Kidney (tissue), 14 donors: Measurements from ENCODE around the gene PHACTR3. TPM values are rescaled to one million over a fixed set of nuclear protein-coding genes. Genes with fewer than 3 reads are reported as not detected.

Source experiments
- DNase-seq, 5 donors: peaks; one replicate each; pipeline ENCODE4 v3.0.0-alpha.2; 2013 to 2020
- FAIRE-seq: peaks from 2 replicates; lab custom pipeline; 2012; peaks lifted over from hg19 to GRCh38; lab: Jason Lieb, UNC
- H3K27ac ChIP-seq, 2 donors: one replicate each; pipeline ENCODE4 v1.7.0; 2013; ENCODE audit warnings: low read depth in 2 of 2, low read length in 2 of 2, inconsistent platforms in 1 of 2
- H3K27me3 ChIP-seq: one replicate; pipeline ENCODE4 v1.7.1; 2013; ENCODE audit warnings: low read length, inconsistent platforms; ENCODE audit not compliant: control insufficient read depth, insufficient read depth
- H3K36me3 ChIP-seq, 3 donors: one replicate each; pipeline versions ENCODE4 v1.7.0 to v1.7.1; 2013; ENCODE audit warnings: low read length in 3 of 3, control low read depth in 1 of 3, inconsistent platforms in 1 of 3; ENCODE audit not compliant: insufficient read depth in 3 of 3, control insufficient read depth in 2 of 3
- H3K4me1 ChIP-seq, 3 donors: one replicate each; pipeline versions ENCODE4 v1.7.0 to v1.7.1; 2013; ENCODE audit warnings: low read length in 3 of 3, inconsistent platforms in 1 of 3, low read depth in 1 of 3; ENCODE audit not compliant: control insufficient read depth in 2 of 3, insufficient read depth in 2 of 3
- H3K4me3 ChIP-seq, 3 donors: one replicate each; pipeline versions ENCODE4 v1.7.0 to v1.8.1; 2013; ENCODE audit warnings: low read length in 3 of 3, control low read depth in 1 of 3, inconsistent platforms in 1 of 3
- H3K9ac ChIP-seq, 3 donors: one replicate each; pipeline versions ENCODE4 v1.7.0 to v1.7.1; 2013; ENCODE audit warnings: low read length in 3 of 3, control low read depth in 1 of 3, inconsistent platforms in 1 of 3
- H3K9me3 ChIP-seq, 3 donors: one replicate each; pipeline versions ENCODE4 v1.7.0 to v1.7.1; 2013; ENCODE audit warnings: low read length in 3 of 3, control low read depth in 1 of 3, inconsistent platforms in 1 of 3; ENCODE audit not compliant: control insufficient read depth in 2 of 3, insufficient read depth in 1 of 3
- CTCF ChIP-seq: IDR thresholded peaks from 3 replicates; pipeline ENCODE4 v1.5.1; 2012; ENCODE audit warnings: mild to moderate bottlenecking, moderate library complexity, borderline replicate concordance; ENCODE audit not compliant: insufficient read depth; ENCODE audit errors: extremely low read depth
- intact Hi-C: fragments of 100-400 bp; cut with DNase I; formaldehyde crosslinking; loops from one replicate; pipeline ENCODE4 v1.11.1; 2022
- polyA plus RNA-seq: library from polyadenylated mRNA; stranded (reverse); fragments of 350-450 nt; fragmentation: Illumina TruSeq; extraction: RNeasy Lipid Tissue Mini Kit (QIAGEN cat#74804); gene quantifications from one replicate; pipeline ENCODE4 v1.2.3, GENCODE V29; 2014; ENCODE audit warnings: low read depth, low replicate concordance; ENCODE audit not compliant: insufficient read depth
- total RNA-seq: library from RNA; stranded (reverse); fragmentation: NEBNext Ultra II Directional; extraction: Animal tissue kit (Norgen Biotek cat#: 25700); gene quantifications from one replicate; pipeline ENCODE4 v1.2.1, GENCODE V29; 2021
- donor health status: control.
- donor health status: control.
- donor health status: control.
- donor health status: control.
- donor health status: control.
- donor health status: DM: yes; HTN: yes; CAD: no.
- donor health status: Normal renal cell carcinoma (clear cell type).

Gene PHACTR3
- total and polyA plus RNA-seq, 2 donors from 2014 or later = 1.7 to 12.3 TPM

- no peak overlapping the region for H3K27ac ChIP-seq
- H3K9ac ChIP-seq = no peak overlapping the region
- FAIRE-seq (no peak), DNase-seq (peak in 3 of 5 donors; percentile 26 to 68 (median 62))
- no peaks in the 10 kb centered on the region for H3K27me3 ChIP-seq
- no peak overlapping the region for H3K4me3 ChIP-seq
- H3K4me1 ChIP-seq = peaks cover 0 to 2% (median 2%) of the 10 kb centered on the region in 3 donors
- intact Hi-C loops = no loop called here
- TF ChIP-seq CTCF = no peak
- no peaks in the 10 kb centered on the region for H3K9me3 ChIP-seq
- H3K36me3 ChIP-seq = no peaks in the 10 kb centered on the region
Measured at GRCh38 chr20:59836767-59837166, 232.4 kb downstream of the PHACTR3 start.

- Histone ChIP-seq H3K9ac (no peak overlapping the region), H3K36me3 (no peaks in the 10 kb centered on the region), H3K27me3 (no peaks in the 10 kb centered on the region), H3K9me3 (no peaks in the 10 kb centered on the region), H3K4me1 (peaks cover 0 to 2% (median 2%) of the 10 kb centered on the region in 3 donors), H3K27ac (no peak overlapping the region), H3K4me3 (no peak overlapping the region)
- FAIRE-seq = no peak
- no peak for TF ChIP-seq CTCF
- DNase-seq = no peak
- intact Hi-C loops = no loop called here
Measured at GRCh38 chr20:59837623-59838394, 233.5 kb downstream of the PHACTR3 start.

- no peak overlapping the region for H3K9ac ChIP-seq
- intact Hi-C loops = no loop called here
- no peak for TF ChIP-seq CTCF
Measured at GRCh38 chr20:59839400-59839799, 235.1 kb downstream of the PHACTR3 start.

More at GRCh38 chr20:59839400-59839799, 235.1 kb downstream of the PHACTR3 start:
- no peak overlapping the region for H3K27ac ChIP-seq
- no peaks in the 10 kb centered on the region for H3K27me3 ChIP-seq
- no peak overlapping the region for H3K4me3 ChIP-seq
- FAIRE-seq (no peak), DNase-seq (no peak)
- no peaks in the 10 kb centered on the region for H3K36me3 ChIP-seq
- no peaks in the 10 kb centered on the region for H3K9me3 ChIP-seq
- peaks cover 0 to 2% (median 2%) of the 10 kb centered on the region in 3 donors for H3K4me1 ChIP-seq
